T-cell (primary cell): Measurements from ENCODE around the gene CCDC91. TPM values are rescaled to one million over a fixed set of nuclear protein-coding genes. Genes with fewer than 3 reads are reported as not detected.

Experiments used
- ATAC-seq, 4 experiments: fragments of 200-7000 bp in 3 of 4; fragments of 150-1000 bp in 1 of 4; cut with Tn5 transposase; replicated peaks in 1 of 4; 1 replicate in 3 of 4; 2 replicates in 1 of 4; pipeline ENCODE4 v1.10.0; 2021; ENCODE audit warnings: moderate library complexity in 3 of 4, mild to moderate bottlenecking in 2 of 4, moderate number of reproducible peaks in 1 of 4
- CTCF ChIA-PET, 2 donors: fragments of 300-600 bp; sonication (Branson Sonifier 250); formaldehyde crosslinking; loops; one replicate each; lab custom pipeline; 2022; ENCODE audit warnings: antibody characterized with exemption in 2 of 2; lab: Charles Lee
- POLR2A ChIA-PET, 2 donors: fragments of 300-600 bp; sonication (Branson Sonifier 250); formaldehyde crosslinking; loops; one replicate each; lab custom pipeline; 2022; ENCODE audit warnings: antibody characterized with exemption in 2 of 2; lab: Charles Lee
- DNase-seq, 35 experiments: peaks; one replicate each; pipeline versions ENCODE4 v3.0.0 to v3.0.0-alpha.2; 2013 to 2023
- H3K27ac ChIP-seq: one replicate; pipeline ENCODE4 v1.5.1; 2013; ENCODE audit warnings: low read length
- H3K27me3 ChIP-seq, 2 experiments: replicated peaks in 1 of 2; 1 replicate in 1 of 2; 2 replicates in 1 of 2; pipeline versions ENCODE4 v1.6.1 to v1.7.0; 2013; ENCODE audit warnings: low read length in 1 of 2, mixed read lengths in 1 of 2; ENCODE audit not compliant: control insufficient read depth in 2 of 2, insufficient read depth in 2 of 2; ENCODE audit errors: extremely low read depth in 1 of 2
- H3K36me3 ChIP-seq, 2 donors: 1 replicate in 1 of 2; 2 replicates in 1 of 2; pipeline versions ENCODE4 v1.6.1 to v1.7.0; 2013; ENCODE audit warnings: low read length in 1 of 2; ENCODE audit not compliant: control insufficient read depth in 2 of 2, insufficient read depth in 1 of 2; ENCODE audit errors: extremely low read depth in 1 of 2
- H3K4me1 ChIP-seq, 2 experiments: 1 replicate in 1 of 2; 2 replicates in 1 of 2; pipeline versions ENCODE4 v1.6.1 to v1.7.0; 2013; ENCODE audit warnings: low read length in 2 of 2, mixed read lengths in 1 of 2; ENCODE audit not compliant: insufficient read depth in 2 of 2, control insufficient read depth in 1 of 2; ENCODE audit errors: extremely low read depth in 1 of 2
- H3K4me3 ChIP-seq, 2 donors: 1 replicate in 1 of 2; 2 replicates in 1 of 2; pipeline versions ENCODE4 v1.5.1 to v1.7.0; 2013; ENCODE audit warnings: mild to moderate bottlenecking in 2 of 2, low read length in 1 of 2, moderate library complexity in 1 of 2; ENCODE audit not compliant: control insufficient read depth in 1 of 2; ENCODE audit errors: extremely low read depth in 1 of 2
- H3K9me3 ChIP-seq: 2 replicates; pipeline ENCODE4 v1.7.0; 2013
- H3K27ac Mint-ChIP-seq, 2 donors: one replicate each; pipeline ENCODE4 v1.8.0; 2020 to 2021; ENCODE audit warnings: mild to moderate bottlenecking in 2 of 2, mixed read lengths in 2 of 2
- H3K27me3 Mint-ChIP-seq, 2 donors: one replicate each; pipeline ENCODE4 v1.8.0; 2021 to 2022; ENCODE audit warnings: mixed read lengths in 2 of 2
- H3K36me3 Mint-ChIP-seq: one replicate; pipeline ENCODE4 v1.8.0; 2021; ENCODE audit warnings: mixed read lengths
- H3K4me1 Mint-ChIP-seq, 3 donors: one replicate each; pipeline ENCODE4 v1.8.0; 2020 to 2022; ENCODE audit warnings: mixed read lengths in 3 of 3, mild to moderate bottlenecking in 1 of 3
- H3K4me3 Mint-ChIP-seq, 3 donors: one replicate each; pipeline ENCODE4 v1.8.0; 2020 to 2022; ENCODE audit warnings: mild to moderate bottlenecking in 3 of 3, mixed read lengths in 3 of 3, moderate library complexity in 3 of 3
- H3K9me3 Mint-ChIP-seq, 3 donors: one replicate each; pipeline ENCODE4 v1.8.0; 2020 to 2022; ENCODE audit warnings: mixed read lengths in 3 of 3
- WGBS: methylation state at CpG from one replicate; pipeline ENCODE4 v1.1.5; 2013; ENCODE audit warnings: missing lambda C conversion rate; ENCODE audit not compliant: insufficient coverage; 5-methylcytosine and 5-hydroxymethylcytosine counted together
- total RNA-seq, 35 experiments: library from RNA in 6 of 35; stranded (reverse) in 6 of 35; fragments of 120-200 nt in 1 of 35; gene quantifications; one replicate each; pipeline versions ENCODE4 v1.2.1 to v1.2.4 and lab custom pipeline; 2013 to 2026

Gene CCDC91
- total RNA-seq, 5 donors from 2014 or later (not counting 1 experiment from before 2014, with no cell fraction given), result 65.7 to 73.0 (median 68.7) TPM

- H3K4me3 Mint-ChIP-seq, result no peak overlapping the region
- H3K27ac ChIP-seq, result no peak overlapping the region
- no peaks in the 10 kb centered on the region for H3K27me3 ChIP-seq
- POLR2A ChIA-PET, result no interaction called here
- WGBS, result 94% methylated on average over 1 of the region's 3 CpGs
- peaks cover 0 to 6% (median 4%) of the 10 kb centered on the region in 3 donors for H3K9me3 Mint-ChIP-seq
- H3K36me3 ChIP-seq, result peaks cover 0 to 8% of the 10 kb centered on the region in 2 donors
- no peaks in the 10 kb centered on the region for H3K27me3 Mint-ChIP-seq
- no peak overlapping the region for H3K27ac Mint-ChIP-seq
- CTCF ChIA-PET, result no interaction called here
- H3K4me3 ChIP-seq, result no peak overlapping the region
- peaks cover 3 to 21% of the 10 kb centered on the region in 2 experiments for H3K4me1 ChIP-seq
- H3K36me3 Mint-ChIP-seq, result peaks cover 43% of the 10 kb centered on the region
- H3K4me1 Mint-ChIP-seq, result peaks cover 58 to 76% (median 64%) of the 10 kb centered on the region in 3 donors
- ATAC-seq (no peak), DNase-seq (no peak)
- H3K9me3 ChIP-seq, result peaks cover 7% of the 10 kb centered on the region
Observed at GRCh38 chr12:28227251-28227650, 37.0 kb downstream of the CCDC91 start.

GRCh38 chr12:28231248-28231647 lies 41.0 kb downstream of the CCDC91 start:
- Histone ChIP-seq H3K4me1 (no peaks in the 10 kb centered on the region), H3K36me3 (peaks cover 0 to 4% of the 10 kb centered on the region in 2 donors), H3K27ac (no peak overlapping the region), H3K4me3 (no peak overlapping the region), H3K9me3 (peaks cover 4% of the 10 kb centered on the region), H3K27me3 (no peaks in the 10 kb centered on the region)
- POLR2A ChIA-PET, result no interaction called here
- DNase-seq (no peak), ATAC-seq (no peak)
- CTCF ChIA-PET, result interaction anchor here (0.5 kb wide), 2 partner anchors 31 to 1132 kb away, joined by 3 to 5 read pairs; no protein-coding TSS in a partner anchor
- Mint-ChIP-seq H3K27me3 (no peaks in the 10 kb centered on the region), H3K9me3 (peaks cover 0 to under 1% (median 0%) of the 10 kb centered on the region in 3 donors), H3K36me3 (peaks cover 49% of the 10 kb centered on the region), H3K4me1 (peaks cover 58 to 65% (median 64%) of the 10 kb centered on the region in 3 donors), H3K4me3 (no peak overlapping the region), H3K27ac (no peak overlapping the region)

GRCh38 chr12:28232211-28232928 lies 42.1 kb downstream of the CCDC91 start:
- Histone ChIP-seq H3K27me3 (no peaks in the 10 kb centered on the region), H3K4me1 (no peaks in the 10 kb centered on the region), H3K36me3 (peaks cover 0 to 4% of the 10 kb centered on the region in 2 donors), H3K4me3 (no peak overlapping the region), H3K9me3 (no peaks in the 10 kb centered on the region), H3K27ac (no peak overlapping the region)
- peaks cover 40% of the 10 kb centered on the region for H3K36me3 Mint-ChIP-seq
- H3K4me1 Mint-ChIP-seq, result peaks cover 51 to 57% (median 55%) of the 10 kb centered on the region in 3 donors
- H3K27me3 Mint-ChIP-seq, result no peaks in the 10 kb centered on the region
- DNase-seq (no peak), ATAC-seq (no peak)
- H3K4me3 Mint-ChIP-seq, result no peak overlapping the region
- WGBS, result no CpG with 5 or more reads among the region's 2 CpGs
- no peaks in the 10 kb centered on the region for H3K9me3 Mint-ChIP-seq
- H3K27ac Mint-ChIP-seq, result no peak overlapping the region
- CTCF ChIA-PET, result interaction anchor here in 1 of 2 donors (0.7 to 1.5 kb wide), 2 partner anchors 16 to 773 kb away, joined by 3 to 5 read pairs; no protein-coding TSS in a partner anchor
- POLR2A ChIA-PET, result no interaction called here

- Mint-ChIP-seq H3K27me3 (no peaks in the 10 kb centered on the region), H3K4me3 (no peak overlapping the region), H3K4me1 (peaks cover 40 to 43% (median 43%) of the 10 kb centered on the region in 3 donors), H3K36me3 (peaks cover 28% of the 10 kb centered on the region), H3K27ac (no peak overlapping the region), H3K9me3 (no peaks in the 10 kb centered on the region)
- Histone ChIP-seq H3K9me3 (no peaks in the 10 kb centered on the region), H3K4me1 (no peaks in the 10 kb centered on the region), H3K27ac (no peak overlapping the region), H3K27me3 (no peaks in the 10 kb centered on the region), H3K4me3 (no peak overlapping the region), H3K36me3 (peaks cover 0 to 4% of the 10 kb centered on the region in 2 donors)
- POLR2A ChIA-PET, result interaction anchor here in 1 of 2 donors (0.6 kb wide), 2 partner anchors 13 to 179 kb away, joined by 3 read pairs; no protein-coding TSS in a partner anchor
- DNase-seq, result no peak
- CTCF ChIA-PET, result no interaction called here
- ATAC-seq, result no peak
Observed at GRCh38 chr12:28234444-28234843, 44.2 kb downstream of the CCDC91 start.

- CTCF ChIA-PET, result no interaction called here
- Mint-ChIP-seq H3K4me3 (no peak overlapping the region), H3K36me3 (peaks cover 22% of the 10 kb centered on the region)
Observed at GRCh38 chr12:28235015-28235414, 44.8 kb downstream of the CCDC91 start.

GRCh38 chr12:28235985-28236384 lies 45.7 kb downstream of the CCDC91 start:
- H3K4me3 Mint-ChIP-seq, result no peak overlapping the region
- Histone ChIP-seq H3K4me1 (no peaks in the 10 kb centered on the region), H3K27me3 (no peaks in the 10 kb centered on the region), H3K27ac (no peak overlapping the region), H3K9me3 (no peaks in the 10 kb centered on the region), H3K4me3 (no peak overlapping the region), H3K36me3 (peaks cover 0 to 2% of the 10 kb centered on the region in 2 donors)
- no peaks in the 10 kb centered on the region for H3K27me3 Mint-ChIP-seq
- DNase-seq, result no peak
- no peak overlapping the region for H3K27ac Mint-ChIP-seq
- no peaks in the 10 kb centered on the region for H3K9me3 Mint-ChIP-seq
- ATAC-seq, result no peak
- CTCF ChIA-PET, result interaction anchor here (0.6 kb wide), 2 partner anchors 24 to 1421 kb away, joined by 3 read pairs; no protein-coding TSS in a partner anchor
- peaks cover 27 to 33% (median 30%) of the 10 kb centered on the region in 3 donors for H3K4me1 Mint-ChIP-seq
- H3K36me3 Mint-ChIP-seq, result peaks cover 16% of the 10 kb centered on the region
- POLR2A ChIA-PET, result interaction anchor here in 1 of 2 donors (0.6 kb wide), 1 partner anchor 10 kb away, joined by 3 read pairs; no protein-coding TSS in a partner anchor

More at GRCh38 chr12:28235015-28235414, 44.8 kb downstream of the CCDC91 start:
- Mint-ChIP-seq H3K27ac (no peak overlapping the region), H3K27me3 (no peaks in the 10 kb centered on the region), H3K9me3 (no peaks in the 10 kb centered on the region), H3K4me1 (peaks cover 34 to 37% (median 37%) of the 10 kb centered on the region in 3 donors)
- no CpG with 5 or more reads among the region's 1 CpG for WGBS
- Histone ChIP-seq H3K4me1 (no peaks in the 10 kb centered on the region), H3K27ac (no peak overlapping the region), H3K27me3 (no peaks in the 10 kb centered on the region), H3K9me3 (no peaks in the 10 kb centered on the region), H3K36me3 (peaks cover 0 to 4% of the 10 kb centered on the region in 2 donors), H3K4me3 (no peak overlapping the region)
- POLR2A ChIA-PET, result interaction anchor here in 1 of 2 donors (0.6 kb wide), 2 partner anchors 13 to 179 kb away, joined by 3 read pairs; no protein-coding TSS in a partner anchor
- no peak for DNase-seq
- no peak for ATAC-seq
